NCI-H2081 treated with DMSO at 0.1 percent for 48 hours (cell line): ENCODE results near the gene TCN2.
"Not testable (repeated sequence)": the region's sequence is repeated elsewhere in the genome, so short reads cannot be mapped to it uniquely, and the experiment has no call there.

ENCODE experiments used
- DNase-seq: peaks from one replicate; lab custom pipeline; 2025; lab: John Stamatoyannopoulos, UW

TCN2 gene

DNA sequence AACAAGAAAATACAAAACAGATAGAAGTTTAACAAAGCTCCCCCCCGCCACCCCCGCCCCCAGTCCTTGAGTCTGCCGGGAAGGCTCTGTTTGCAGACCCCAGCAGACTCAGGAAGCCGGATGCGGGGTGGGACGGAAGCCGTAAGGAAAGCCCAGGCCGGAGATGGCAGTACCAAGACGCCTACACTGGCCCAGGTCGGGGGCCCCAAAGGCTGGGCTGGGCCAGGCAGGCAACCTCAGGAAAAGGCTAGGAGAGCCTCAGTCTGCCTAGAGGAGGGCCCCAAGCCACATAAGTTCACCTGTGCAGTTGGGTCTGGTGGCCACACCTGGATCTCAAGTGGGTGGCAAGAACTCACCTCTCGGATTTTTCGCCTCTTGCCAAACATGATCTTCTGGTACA lies 28.5 kb upstream of the TCN2 start:
- no peak for DNase-seq

DNA sequence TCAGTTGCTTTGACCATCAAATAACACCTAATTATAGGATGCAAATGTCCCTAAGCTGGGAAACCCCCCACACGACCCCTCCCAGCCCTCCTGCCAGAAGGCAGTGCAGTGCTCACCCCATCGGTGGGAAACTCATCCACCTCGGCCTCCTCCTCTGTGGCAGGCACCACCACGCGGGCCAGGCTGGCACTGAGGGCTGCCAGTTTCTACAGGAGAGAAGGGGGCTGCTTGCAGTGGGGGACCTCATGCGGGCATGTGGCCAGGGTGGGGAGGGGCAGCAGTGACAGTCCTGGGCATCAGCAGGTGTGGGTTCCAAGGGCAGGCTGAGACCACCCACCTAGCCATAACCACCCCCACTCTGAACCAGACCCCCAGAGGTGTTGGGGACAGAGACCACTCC lies 26.1 kb upstream of the TCN2 start:
- DNase-seq, result no peak

DNA sequence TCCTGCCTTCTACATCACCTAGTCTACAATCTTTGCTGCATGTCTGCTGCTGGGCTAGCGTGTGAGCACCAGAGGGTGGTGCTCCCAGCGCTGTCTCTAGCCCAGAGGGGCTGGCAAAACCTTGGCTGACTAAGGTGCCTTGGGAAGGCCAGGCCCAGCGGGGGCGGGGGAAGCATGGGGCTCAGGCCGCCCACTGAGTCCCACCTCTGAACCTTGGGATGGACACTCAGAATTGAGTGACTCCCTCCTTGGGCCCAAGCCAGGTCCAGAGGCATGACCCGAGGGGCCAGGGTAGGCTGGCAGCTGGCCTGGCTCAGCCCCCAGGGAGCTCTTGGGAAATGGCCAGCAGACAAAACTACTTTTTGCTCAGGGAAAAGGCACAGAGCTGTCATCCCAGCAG lies 24.9 kb upstream of the TCN2 start:
- no peak for DNase-seq

DNA sequence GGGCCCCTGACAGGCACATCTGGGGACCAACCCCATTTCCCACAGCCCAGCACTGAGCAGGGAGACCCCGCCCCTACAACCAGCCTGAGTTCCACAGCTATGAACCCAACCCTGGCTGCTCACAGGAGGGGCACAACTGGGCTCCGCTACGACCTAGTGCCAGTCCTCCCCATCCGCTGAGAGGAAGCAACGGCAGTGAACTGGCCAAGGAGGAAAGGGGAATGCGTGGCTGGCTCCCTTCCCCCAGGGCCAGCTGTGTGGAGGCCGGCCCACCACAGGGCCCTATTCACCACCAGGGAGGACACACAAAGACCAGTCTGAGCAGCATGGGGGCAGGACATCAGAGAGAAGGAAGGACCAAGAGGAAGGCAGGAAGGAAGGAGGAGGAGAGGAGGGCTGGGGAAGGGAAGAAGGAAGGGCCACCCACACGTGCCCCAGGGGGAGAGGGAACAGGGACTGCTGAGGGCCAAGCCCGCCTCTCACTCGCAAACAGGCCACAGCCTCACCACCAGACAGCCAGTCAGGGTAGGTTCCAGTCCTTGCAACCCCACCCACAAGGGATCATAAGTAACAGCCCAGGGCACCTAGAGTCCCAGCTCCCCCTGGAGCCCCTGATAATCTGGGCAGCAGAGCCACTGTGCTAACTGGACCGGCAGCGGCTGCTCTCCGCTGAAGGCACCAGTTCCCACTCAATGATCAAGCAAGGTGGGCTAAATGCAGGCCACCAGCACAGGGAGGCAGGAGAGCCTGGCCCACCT lies 24.0 kb upstream of the TCN2 start:
- DNase-seq, result no peak

DNA sequence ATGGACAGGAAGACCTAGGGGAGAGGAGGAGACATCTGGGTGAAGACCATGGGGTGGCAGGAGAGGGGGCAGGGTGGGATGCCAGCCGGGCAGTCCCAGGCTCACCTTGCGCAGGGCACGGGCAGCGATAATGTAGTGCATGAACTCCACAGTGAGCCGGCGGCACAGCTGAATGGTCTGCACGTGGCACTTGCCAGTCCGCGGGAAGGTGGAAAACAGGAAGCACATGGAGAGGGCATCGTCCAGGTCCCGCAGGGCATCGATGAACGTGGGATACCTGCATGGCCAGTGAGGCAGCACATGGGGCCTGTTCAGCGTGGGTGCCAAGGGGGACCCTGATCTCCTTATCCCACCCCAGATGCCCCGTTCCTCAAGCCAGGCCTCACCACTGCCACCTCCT lies 22.5 kb upstream of the TCN2 start:
- DNase-seq, result no peak

DNA sequence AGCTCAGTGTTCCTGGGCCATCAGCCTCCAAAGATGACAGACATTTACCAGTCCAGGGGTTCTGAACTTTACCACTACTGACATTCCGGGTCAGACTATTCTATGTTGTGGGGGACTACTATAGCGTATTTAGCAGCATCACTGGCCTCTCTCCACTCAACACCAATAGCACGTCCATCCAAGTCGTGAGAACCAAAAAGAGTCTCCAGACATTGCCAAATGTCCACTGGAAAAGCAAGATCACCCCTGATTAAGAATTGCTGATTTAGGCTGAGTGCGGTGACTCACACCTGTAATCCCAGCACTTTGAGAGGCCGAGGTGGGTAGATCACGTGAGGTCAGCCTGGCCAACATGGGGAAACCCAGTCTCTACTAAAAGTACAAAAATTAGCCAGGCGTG lies 20.6 kb upstream of the TCN2 start:
- DNase-seq, result no peak

DNA sequence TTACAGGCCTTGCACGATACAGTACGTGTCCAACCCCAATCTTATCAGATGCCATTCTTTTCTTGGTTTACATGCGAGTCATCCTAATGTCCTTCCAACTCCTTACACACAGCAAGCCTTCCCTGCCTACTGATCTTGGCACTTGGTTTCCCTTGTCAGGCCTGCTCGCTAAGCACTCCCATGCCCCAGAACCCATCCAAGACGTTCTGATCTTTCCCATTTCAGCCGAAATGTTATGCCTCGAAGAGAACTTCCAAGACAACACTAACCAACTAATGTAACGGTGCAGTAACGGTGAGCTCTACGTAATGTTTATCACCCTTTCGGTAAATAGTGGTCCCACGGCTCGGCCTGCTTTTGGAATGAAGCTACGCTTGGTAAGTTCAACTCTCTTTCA lies 15.8 kb upstream of the TCN2 start:
- no peak for DNase-seq

DNA sequence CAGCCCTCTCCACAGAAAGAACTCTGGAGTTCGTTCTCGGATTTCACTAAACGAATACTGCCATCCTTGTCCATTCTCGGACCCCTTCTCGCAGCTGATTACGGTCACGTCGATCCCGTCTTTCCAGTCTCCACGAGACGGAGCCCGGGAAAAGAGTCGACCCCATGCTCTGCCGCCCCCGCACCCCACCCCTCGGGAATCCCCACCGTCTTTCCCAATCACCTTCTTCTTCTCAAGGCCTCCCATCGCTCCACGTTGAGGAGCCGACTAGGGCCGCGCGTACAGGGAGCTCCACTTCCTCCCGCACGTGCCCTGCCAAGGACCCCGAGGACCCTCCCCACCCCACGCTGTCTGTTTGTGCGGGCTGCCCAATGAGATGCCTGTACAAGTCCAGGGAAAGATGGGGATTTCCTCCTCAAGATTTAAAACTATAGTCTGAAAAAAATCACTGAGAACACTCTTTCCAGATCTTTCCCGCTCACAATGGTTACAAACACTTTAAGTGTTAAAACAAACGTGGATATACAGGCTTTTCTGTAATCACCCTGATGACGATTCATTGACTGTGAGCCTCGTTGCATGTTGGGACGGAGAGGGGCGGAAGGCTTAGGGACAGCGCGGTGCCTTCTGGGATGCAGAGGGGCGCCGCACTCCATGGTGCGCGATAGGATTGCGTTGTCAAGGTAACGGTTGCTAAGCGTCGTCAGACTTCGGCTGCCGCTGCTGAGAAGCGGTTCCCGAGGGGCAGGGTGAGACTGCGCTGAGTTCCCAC lies 15.2 kb upstream of the TCN2 start, which contains the start of gene PES1:
Gene PES1, minus strand, starts transcription at position 323 of the 772 bp plus-strand sequence. Its CDS starts 77 bp downstream, at position 246.
- DNase-seq, result peak; percentile 87

DNA sequence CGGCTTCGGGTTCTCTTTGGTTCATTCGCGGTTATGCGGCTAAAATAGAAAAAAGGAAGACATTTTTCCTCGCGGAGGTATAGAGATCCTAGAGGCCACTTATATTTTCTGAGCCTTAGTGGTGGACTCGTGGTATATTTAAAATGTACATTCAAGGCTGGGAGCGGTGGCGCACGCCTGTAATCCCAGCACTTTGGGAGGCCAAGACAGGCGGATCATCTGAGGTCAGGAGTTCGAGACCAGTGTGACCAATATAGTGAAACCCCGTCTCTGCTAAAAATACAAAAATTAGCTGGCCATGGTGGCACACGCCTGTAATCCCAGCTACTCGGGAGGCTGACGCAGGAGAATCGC lies 14.6 kb upstream of the TCN2 start:
- DNase-seq, result not testable (repeated sequence)

DNA sequence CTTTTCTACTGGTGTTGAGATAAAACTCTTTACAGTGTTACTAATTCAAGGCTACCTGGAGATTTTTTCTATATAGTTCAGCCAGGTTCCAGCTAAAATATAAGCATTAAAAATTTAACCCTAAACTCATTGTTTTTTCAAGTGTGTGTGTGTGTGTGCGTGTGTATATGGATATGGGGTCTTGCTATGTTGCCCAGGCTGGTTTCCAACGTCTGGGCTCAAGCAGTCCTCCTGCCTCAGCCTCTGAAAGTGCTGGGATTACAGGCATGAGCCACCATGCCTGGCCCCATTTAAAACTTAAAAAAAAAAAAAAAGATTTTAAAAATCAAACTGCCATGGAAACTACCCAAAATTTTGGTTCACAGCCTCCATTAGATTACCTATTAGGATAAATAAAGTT lies 10.8 kb upstream of the TCN2 start:
- DNase-seq, result no peak

DNA sequence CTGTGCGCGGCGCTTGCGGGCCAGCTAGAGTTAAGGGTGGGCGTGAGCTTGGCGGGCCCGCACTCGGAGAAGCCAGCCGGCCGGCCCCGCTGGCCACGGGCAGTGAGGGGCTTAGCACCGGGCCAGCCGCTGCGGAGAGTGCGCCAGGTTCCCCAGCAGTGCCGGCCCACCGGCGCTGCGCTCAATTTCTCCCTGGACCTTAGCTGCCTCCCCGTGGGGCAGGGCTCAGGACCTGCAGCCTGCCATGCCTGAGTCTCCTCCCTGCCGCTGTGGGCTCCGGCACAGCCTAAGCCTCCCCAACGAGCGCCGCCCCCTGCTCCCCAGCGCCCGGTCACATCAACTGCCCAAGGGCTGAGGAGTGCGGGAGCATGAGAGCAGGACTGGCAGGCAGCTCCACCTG lies 10.1 kb upstream of the TCN2 start:
- no peak for DNase-seq

DNA sequence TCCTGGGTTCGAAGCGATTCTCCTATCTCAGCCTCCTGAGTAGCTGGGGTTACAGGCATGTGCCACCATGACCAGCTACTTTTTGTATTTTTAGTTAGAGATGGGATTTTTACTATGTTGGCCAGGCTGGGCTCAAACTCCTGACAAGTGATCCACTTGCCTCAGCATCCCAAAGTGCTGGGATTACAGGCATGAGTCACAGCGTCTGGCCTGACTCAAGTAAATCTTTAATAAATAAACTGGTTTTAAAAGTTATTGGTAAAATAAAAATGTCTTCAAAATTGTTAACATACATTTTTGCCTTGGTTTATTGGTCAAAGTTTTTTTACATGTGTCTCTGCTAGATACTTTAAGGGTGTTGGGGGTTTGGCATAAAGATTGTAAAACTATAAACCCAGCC lies 8.0 kb upstream of the TCN2 start:
- no peak for DNase-seq

DNA sequence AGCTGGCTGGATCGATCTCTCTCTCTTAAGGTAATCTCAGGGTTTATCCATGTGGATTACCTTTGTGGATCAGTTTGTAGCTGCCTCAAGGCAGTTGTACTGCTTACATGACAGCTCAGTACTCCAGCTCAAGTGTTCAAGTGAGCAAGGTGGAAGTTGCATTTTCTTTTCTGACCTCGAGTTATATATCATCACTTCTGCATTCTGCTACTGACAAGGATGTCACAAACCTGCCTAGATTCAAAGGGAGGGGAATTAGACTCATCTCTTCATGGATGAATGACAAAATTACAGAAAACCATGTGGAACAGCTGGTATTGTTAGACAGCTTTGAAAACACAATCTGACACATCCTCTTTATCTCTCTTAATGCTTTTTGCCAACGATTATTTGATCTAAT lies 6.1 kb upstream of the TCN2 start:
- DNase-seq, result no peak

DNA sequence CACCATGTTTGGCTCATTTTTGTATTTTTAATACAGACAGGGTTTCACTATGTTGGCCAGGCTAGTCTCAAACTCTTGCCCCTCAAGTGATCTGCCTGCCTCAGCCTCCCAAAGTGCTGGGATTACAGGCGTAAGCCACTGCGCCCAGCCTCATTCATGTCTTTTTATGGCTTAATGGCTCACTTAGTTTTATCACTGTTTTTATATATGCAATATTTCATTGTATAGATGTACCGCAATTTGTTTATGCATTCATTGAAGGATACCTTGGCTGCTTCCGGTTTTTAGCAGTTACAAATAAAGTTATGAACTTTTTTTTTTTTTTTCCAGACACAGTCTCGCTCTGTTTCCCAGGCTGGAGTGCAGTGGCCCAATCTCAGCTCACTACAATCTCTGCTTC lies 5.5 kb upstream of the TCN2 start:
- DNase-seq, result no peak

DNA sequence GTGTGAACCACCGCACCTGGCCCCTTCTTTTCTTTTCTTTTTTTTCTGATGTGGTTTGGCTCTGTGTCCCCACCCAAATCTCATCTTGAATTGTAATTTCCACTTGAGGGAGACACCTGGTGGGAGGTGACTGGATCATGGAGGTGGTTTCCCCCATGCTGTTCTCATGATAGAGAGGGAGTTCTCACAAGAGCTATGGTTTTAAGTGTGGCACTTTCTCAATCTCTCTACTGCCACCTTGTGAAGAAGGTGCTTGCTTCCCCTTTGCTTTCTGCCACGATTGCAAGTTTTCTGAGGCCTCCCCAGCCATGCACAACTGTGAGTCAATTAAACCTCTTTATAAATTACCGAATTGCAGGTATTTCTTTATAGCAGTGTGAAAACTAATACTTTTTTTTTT lies 4.9 kb upstream of the TCN2 start:
- DNase-seq, result no peak

DNA sequence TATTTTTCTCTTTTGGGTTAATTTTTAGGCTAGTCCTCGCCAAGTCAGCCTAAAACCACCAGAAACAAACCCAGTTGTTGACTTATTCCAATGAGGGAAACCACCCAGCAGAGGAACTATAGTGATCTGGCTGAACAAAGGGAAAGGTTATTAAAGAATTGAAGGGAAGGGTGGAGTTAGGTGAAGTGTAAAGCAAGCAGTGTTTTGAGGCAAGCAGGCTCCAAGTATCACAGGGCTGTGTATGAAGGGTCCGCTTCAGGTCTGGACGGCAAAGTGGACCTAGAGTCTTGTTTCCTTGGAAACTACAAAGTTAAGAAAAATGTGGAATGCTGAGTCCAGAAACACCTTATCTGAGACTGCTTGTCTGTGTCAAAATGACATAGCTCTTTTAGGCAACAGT lies 3.2 kb upstream of the TCN2 start:
- DNase-seq, result no peak

DNA sequence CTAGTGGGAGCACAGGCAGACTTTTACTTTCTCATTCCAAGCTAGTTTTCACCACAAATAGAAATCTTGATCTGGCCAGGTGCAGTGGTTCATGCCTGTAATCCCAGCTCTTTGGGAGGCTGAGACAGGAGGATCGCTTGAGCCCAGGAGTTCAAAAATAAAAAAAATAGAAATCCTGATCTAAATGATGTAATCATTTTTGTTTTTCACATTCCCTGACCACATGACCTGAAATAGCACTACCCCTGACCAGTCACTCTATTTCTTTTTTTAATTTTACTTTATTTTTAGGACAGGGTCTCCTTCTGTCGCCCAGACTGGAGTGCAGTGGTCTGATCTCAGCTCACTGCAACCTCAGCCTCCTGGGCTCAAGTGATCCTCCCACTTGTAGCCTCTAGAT lies 2.3 kb upstream of the TCN2 start:
- DNase-seq, result no peak

DNA sequence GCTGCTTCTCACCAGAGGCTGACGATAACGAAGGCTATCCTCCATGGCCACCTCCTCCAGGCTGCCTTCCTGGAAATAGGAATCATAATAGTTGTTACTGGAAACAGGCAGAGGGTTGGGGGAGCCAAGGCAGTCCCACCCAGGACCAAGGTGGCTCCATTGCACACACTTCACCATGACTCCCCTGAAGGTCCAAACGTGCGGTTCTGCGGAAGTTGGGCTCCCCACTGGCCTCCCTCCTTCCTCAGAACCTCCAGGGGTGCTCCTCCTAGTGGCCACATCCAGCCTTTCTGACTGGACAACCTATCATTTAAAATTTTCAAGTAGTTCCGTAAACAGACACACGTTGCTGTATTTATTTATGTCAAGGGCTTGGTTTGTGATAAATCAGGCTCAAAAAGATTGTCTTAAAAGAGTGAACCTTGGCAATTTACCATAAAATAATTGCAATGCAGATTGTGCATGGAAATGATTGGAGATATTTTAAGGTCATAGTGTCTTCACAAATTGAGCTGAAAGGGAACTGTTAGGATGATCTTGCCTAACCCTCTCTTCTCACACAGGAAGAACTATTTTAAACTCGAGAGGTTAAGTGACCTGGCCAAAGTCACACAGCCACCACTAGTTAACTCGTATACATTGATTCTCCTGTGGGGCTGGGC lies 1.4 kb upstream of the TCN2 start:
- DNase-seq, result no peak

DNA sequence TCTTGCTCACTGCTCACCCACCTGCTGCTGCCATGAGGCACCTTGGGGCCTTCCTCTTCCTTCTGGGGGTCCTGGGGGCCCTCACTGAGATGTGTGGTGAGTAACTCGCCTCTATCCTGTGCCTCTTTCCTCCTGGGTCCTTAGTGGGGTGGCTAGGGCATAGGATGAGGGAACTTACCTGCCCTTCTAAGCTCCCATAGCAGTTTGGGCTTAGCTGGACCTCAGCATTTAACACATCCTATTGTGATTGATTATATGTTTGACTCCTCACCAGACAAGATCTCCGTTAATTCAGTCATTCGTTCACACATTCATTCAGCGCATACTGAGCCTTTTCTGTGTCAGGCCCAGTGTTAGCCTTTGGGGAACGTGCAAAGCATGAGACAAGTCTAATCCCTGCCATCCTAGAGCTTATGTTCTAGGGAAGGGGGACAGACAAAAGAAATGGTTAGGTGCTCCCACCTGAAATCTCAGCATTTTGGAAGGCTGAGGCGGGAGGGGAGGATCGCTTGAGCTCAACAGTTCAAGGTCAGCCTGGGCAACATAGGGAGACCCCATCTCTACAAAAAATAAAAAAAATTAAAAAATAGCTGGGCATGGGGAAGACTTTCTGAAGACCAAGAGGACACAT lies 441 bp downstream of the TCN2 start:
- DNase-seq, result no peak

DNA sequence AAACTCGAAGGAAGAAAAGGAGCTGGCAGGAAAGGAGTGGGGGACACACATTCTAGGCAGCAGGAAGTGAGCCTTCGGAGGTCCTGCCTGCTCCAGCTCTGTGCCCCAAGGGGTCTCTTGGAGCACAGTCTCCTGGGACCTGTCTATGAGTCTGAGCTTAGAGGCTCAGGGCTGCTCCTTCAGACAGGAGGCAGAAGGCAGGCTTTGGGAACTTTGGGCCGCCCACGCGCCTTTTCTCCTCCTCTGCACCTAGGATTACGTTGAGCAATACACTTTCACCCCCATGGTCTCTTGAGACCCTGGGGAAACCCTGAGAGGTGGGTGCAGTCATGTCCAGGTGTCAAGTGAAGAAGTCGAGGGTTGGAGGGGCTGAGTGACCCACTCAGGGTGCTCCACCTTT lies 965 bp downstream of the TCN2 start:
- DNase-seq, result no peak

DNA sequence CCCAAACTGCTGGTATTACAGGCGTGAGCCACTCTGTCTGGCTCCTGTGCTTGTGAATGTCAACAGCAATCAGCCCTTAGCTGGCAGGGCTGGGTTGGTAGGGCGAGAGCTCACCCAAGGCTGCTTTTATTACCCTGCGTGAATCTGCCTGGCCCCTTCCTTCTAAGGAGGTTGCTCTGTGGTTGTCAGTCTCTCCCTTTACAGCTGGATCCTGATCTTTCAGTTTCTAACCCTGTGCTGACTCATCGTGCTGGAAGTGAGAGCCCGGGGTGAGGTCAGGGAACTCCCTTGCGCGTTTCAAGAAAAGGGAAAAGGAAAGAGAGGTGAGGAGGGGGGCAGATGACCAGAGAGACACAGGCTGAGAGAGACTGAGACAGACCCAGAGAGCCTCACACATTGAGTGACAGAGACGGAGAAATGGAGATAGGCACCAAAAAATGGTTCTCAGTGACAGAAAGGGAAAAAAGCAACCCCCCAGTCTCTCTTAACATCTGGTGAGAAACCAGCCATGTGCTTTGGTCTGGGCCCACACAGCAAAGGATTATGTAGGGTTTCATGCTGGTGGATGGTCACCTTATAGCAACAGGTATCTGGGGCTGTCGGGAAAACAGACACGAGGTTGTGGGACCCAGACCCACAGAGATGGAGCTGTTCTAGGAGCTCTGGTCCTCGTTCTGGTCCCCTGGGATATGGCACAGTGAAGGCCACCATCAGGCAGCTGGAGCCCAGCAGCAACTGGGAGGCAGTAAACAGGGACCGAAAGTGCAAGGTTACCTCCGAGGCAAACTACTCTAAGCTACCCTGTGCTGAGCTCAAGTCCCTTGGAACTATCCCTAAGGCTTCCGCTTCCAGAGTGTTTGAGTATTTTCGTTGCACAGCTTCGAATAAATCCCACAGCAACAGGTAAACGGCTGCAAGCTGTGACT lies 2.5 kb downstream of the TCN2 start:
- DNase-seq, result no peak

DNA sequence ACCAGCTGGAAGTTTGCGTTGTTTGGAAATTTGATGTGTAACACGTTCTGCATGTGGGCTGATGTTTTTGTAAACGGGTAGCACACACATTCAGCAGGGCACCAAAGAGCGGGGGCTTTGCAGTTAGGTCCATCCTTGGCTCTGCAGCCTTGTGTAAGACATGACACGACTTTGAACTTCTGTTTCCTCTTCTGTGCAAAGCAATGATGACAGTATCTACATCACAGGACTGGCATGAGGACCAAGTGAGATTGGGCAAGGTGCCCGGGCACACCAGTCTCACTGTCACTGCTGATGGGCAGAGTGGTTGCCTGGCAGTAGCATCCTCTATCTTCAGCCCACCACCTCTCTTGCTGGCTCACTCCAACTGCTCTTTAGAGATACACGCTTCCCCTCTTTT lies 3.3 kb downstream of the TCN2 start:
- DNase-seq, result no peak
